Measurements from ENCODE around the gene TUBA3E.
"Not testable (repeated sequence)": the region's sequence is repeated elsewhere in the genome, so short reads cannot be mapped to it uniquely, and the experiment has no call there.

GRCh38 chr2:130230907-130231306, 32.7 kb upstream of the TUBA3E start:
- TF ChIP-seq ZBTB20 (tag by site-specific recombination; IDR thresholded peaks at IDR 0.05); OSR2 (tag by site-specific recombination; IDR thresholded peaks at IDR 0.05); ZNF175 (tag by site-specific recombination; IDR thresholded peaks at IDR 0.05); CTCF (tag by site-specific recombination; IDR thresholded peaks at IDR 0.05); REST (tag by site-specific recombination; IDR thresholded peaks at IDR 0.05); TCF7L2 (IDR thresholded peaks at IDR 0.05; ENCODE audit: borderline replicate concordance, low read depth, low read length); ZNF558 (tag by site-specific recombination; IDR thresholded peaks at IDR 0.05); ZNF174 (tag by site-specific recombination; IDR thresholded peaks at IDR 0.05); ZNF580 (tag by site-specific recombination; IDR thresholded peaks at IDR 0.05); ZNF514 (tag by site-specific recombination; IDR thresholded peaks at IDR 0.05): not testable (repeated sequence)
